ENCODE results near the gene PTCH2. TPM values are rescaled to one million over a fixed set of nuclear protein-coding genes. Genes with fewer than 3 reads are reported as not detected.

Gene PTCH2
- total RNA-seq, result under 1 TPM in 2 of 4 donors, not detected in 2; 0.09 to 0.19 TPM

- Histone ChIP-seq H3K4me3 (peak within 1 kb of the TSS; percentile 35 to 73 (median 54)), H3K36me3 (no peaks in the 10 kb centered on the region), H3K27me3 (peaks cover 0 to 4% (median 0%) of the 10 kb centered on the region in 4 donors), H3K27ac (peak within 1 kb of the TSS; percentile 10 to 65 (median 48)), H3K9me3 (no peaks in the 10 kb centered on the region), H3K4me1 (peaks cover 0 to 15% (median 7%) of the 10 kb centered on the region in 3 donors)
- 0 to 15% methylated on average over 1 to 11 of the region's 72 CpGs for WGBS, 2 donors
- DNase-seq, result no peak
- TF ChIP-seq CTCF (IDR thresholded peaks at IDR 0.05) (no peak), POLR2A (IDR thresholded peaks at IDR 0.05) (peak in 1 of 4 donors; percentile 28)
- intact Hi-C loops (cut with DNase I), result loop anchor here (10.0 kb wide), 1 partner anchor 172 kb away; the partner anchor contains the start of genes HECTD3 and UROD
Observed at GRCh38 chr1:44842862-44843655, at the start of gene PTCH2. Gene PTCH2 (minus strand): TSS chr1:44843253. CDS start chr1:44842932, 321 bp downstream.

GRCh38 chr1:44890007-44890406 lies 47.0 kb upstream of the PTCH2 start:
- intact Hi-C loops (cut with DNase I), result no loop called here
- no peaks in the 10 kb centered on the region for H3K27me3 ChIP-seq
- H3K4me1 ChIP-seq, result peaks cover 0 to 2% (median 0%) of the 10 kb centered on the region in 3 donors
- H3K4me3 ChIP-seq, result no peak overlapping the region
- TF ChIP-seq CTCF (IDR thresholded peaks at IDR 0.05), result no peak
- TF ChIP-seq POLR2A (IDR thresholded peaks at IDR 0.05), result no peak
- DNase-seq, result no peak
- no peak overlapping the region for H3K27ac ChIP-seq
- peaks cover 0 to 3% (median 0%) of the 10 kb centered on the region in 3 donors for H3K9me3 ChIP-seq
- 77 to 94% methylated on average over 3 of the region's 3 CpGs for WGBS, 2 donors
- H3K36me3 ChIP-seq, result peaks cover 0 to 39% (median 0%) of the 10 kb centered on the region in 3 donors

GRCh38 chr1:44885406-44885805 lies 42.4 kb upstream of the PTCH2 start:
- Histone ChIP-seq H3K4me1 (peaks cover 0 to 38% (median 6%) of the 10 kb centered on the region in 3 donors), H3K36me3 (peaks cover 0 to 29% (median 0%) of the 10 kb centered on the region in 3 donors), H3K27ac (peak overlapping the region in 1 of 4 donors; percentile 68), H3K4me3 (no peak overlapping the region), H3K9me3 (peaks cover 0 to 3% (median 0%) of the 10 kb centered on the region in 3 donors), H3K27me3 (no peaks in the 10 kb centered on the region)
- WGBS, 2 donors, result 86 to 96% methylated on average over 6 of the region's 6 CpGs
- intact Hi-C loops (cut with DNase I), result no loop called here
- TF ChIP-seq POLR2A (IDR thresholded peaks at IDR 0.05) (no peak), CTCF (IDR thresholded peaks at IDR 0.05) (no peak)
- no peak for DNase-seq

GRCh38 chr1:44884746-44885145 lies 41.7 kb upstream of the PTCH2 start:
- no peak for DNase-seq
- Histone ChIP-seq H3K27ac (peak overlapping the region; percentile 5 to 68 (median 35)), H3K4me1 (peaks cover 0 to 44% (median 6%) of the 10 kb centered on the region in 3 donors), H3K36me3 (peaks cover 0 to 28% (median 0%) of the 10 kb centered on the region in 3 donors), H3K4me3 (no peak overlapping the region), H3K27me3 (no peaks in the 10 kb centered on the region), H3K9me3 (peaks cover 0 to under 1% (median 0%) of the 10 kb centered on the region in 3 donors)
- 28% methylated on average over 2 of the region's 2 CpGs; no CpG with 5 or more reads in 1 of the 2 donors for WGBS, 2 donors
- TF ChIP-seq CTCF (IDR thresholded peaks at IDR 0.05) (no peak), POLR2A (IDR thresholded peaks at IDR 0.05) (no peak)
- intact Hi-C loops (cut with DNase I), result no loop called here

DNA sequence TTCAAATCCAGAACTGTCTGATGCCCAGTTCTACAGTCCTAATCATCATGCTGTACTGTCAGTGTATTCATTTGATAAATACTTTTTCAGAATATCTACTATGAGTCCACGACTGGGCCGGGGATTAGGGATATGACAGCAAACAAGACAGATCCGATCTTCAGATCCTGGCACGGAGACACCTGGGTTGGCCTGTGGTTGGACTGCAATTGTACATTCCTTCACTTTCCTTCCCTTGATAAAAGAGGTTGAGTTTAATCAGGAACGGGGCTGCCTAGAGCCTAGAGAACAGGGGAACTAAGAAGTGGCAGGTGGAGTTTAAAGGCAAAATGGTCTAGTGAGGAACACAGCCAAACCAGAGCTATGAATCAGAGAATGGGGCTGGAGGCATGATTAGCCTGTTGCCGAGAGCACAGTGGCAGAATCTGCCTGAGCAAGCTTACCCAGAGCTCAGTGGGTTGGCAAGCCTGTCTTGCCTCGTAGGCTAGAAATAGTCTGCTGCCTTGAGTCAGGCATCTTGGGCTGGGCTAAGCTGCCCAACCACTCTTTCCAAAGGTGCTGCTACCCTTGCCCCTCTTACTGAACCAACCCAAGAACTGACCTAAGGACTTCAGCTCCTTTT lies 38.1 kb upstream of the PTCH2 start:
- no peak for DNase-seq
- H3K27ac ChIP-seq, result peak overlapping the region; percentile 39 to 82 (median 73)
- 27 to 36% methylated on average over 7 of the region's 7 CpGs for WGBS, 2 donors
- H3K36me3 ChIP-seq, result peaks cover 0 to 26% (median 0%) of the 10 kb centered on the region in 3 donors
- H3K4me3 ChIP-seq, result no peak overlapping the region
- intact Hi-C loops (cut with DNase I), result no loop called here
- H3K27me3 ChIP-seq, result no peaks in the 10 kb centered on the region
- peaks cover 0 to 51% (median 6%) of the 10 kb centered on the region in 3 donors for H3K4me1 ChIP-seq
- no peaks in the 10 kb centered on the region for H3K9me3 ChIP-seq
- TF ChIP-seq POLR2A (IDR thresholded peaks at IDR 0.05) (no peak), CTCF (IDR thresholded peaks at IDR 0.05) (no peak)
